Measurements from ENCODE around the gene TRIM29. TPM values are rescaled to one million over a fixed set of nuclear protein-coding genes. Genes with fewer than 3 reads are reported as not detected.

TRIM29 gene
- total and polyA plus RNA-seq, 9 of the 15 experiments (the other 6 are each of a cell fraction or from before 2014, with no cell fraction given): 0.08 to 1.4 (median 0.42) TPM; not detected in 2

GRCh38 chr11:120095516-120095915, 42.4 kb downstream of the TRIM29 start:
- Histone ChIP-seq H3K27ac (ENCODE audit: extremely low read depth, low read depth, low read length) (no peak overlapping the region), H3K9me3 (replicated peaks; ENCODE audit: control insufficient read depth, insufficient read depth, low read depth, low read length) (no peaks in the 10 kb centered on the region), H3K4me1 (replicated peaks in 1 of 2; ENCODE audit: control insufficient read depth in 2 of 2, insufficient read depth in 2 of 2, low read length in 2 of 2) (peaks cover 0 to 5% of the 10 kb centered on the region in 2 experiments; a peak in 3 of 5 replicates), H3K79me2 (ENCODE audit: control insufficient read depth, insufficient read depth, low read length) (no peaks in the 10 kb centered on the region), H3K4me3 (no peak overlapping the region), H3K36me3 (ENCODE audit: control insufficient read depth, insufficient read depth, low read length) (no peaks in the 10 kb centered on the region), H3K27me3 (ENCODE audit: control insufficient read depth in 2 of 2, insufficient read depth in 2 of 2, low read length in 2 of 2) (peaks cover 6 to 50% of the 10 kb centered on the region in 2 experiments; a peak in 4 of 5 replicates), H3K4me2 (ENCODE audit: insufficient read depth, low read length) (no peak overlapping the region), H4K20me1 (replicated peaks; ENCODE audit: control insufficient read depth, insufficient read depth, low read length) (peaks cover 25% of the 10 kb centered on the region), H3K9ac (ENCODE audit: insufficient read depth in 1 of 2, low read depth in 2 of 2, low read length in 2 of 2) (no peak overlapping the region), H2AFZ (ENCODE audit: low read depth, low read length) (no peak overlapping the region), H3K9me1 (ENCODE audit: control insufficient read depth, insufficient read depth, low read length) (no peaks in the 10 kb centered on the region)
- intact Hi-C loops (cut with micrococcal nuclease) (no loop called here), in situ Hi-C loops (cut with MboI) (no loop called here)
- CTCF ChIA-PET (ENCODE audit: low intra/inter-chr PET ratio): no interaction called here
- no TSS peak for BruUV-seq (replicated peaks)
- no peak for DNase-seq (ENCODE audit: extremely low read depth in 1 of 4, low spot score in 3 of 4)
- POLR2A ChIA-PET: interaction anchor here (0.6 kb wide), 1 partner anchor 59 kb away, joined by 3 read pairs; no protein-coding TSS in a partner anchor
- no peak for FAIRE-seq
- no peak for ATAC-seq
- 0% methylated on average over 3 of the region's 3 CpGs for WGBS (ENCODE audit: insufficient coverage, low coverage, missing lambda C conversion rate)
- TF ChIP-seq ZNF217 (CRISPR knock-in tag; IDR thresholded peaks at IDR 0.05) (no peak), ZNF12 (CRISPR knock-in tag; IDR thresholded peaks at IDR 0.05) (no peak), RNF2 (IDR thresholded peaks at IDR 0.05) (no peak), STAT6 (CRISPR knock-in tag; IDR thresholded peaks at IDR 0.05) (no peak), ETV1 (tag; conservative IDR thresholded peaks at IDR 0.05; ENCODE audit: low read depth) (no peak), ZNF174 (CRISPR knock-in tag; IDR thresholded peaks at IDR 0.05) (no peak)
- TF ChIP-seq, protein P1, sequence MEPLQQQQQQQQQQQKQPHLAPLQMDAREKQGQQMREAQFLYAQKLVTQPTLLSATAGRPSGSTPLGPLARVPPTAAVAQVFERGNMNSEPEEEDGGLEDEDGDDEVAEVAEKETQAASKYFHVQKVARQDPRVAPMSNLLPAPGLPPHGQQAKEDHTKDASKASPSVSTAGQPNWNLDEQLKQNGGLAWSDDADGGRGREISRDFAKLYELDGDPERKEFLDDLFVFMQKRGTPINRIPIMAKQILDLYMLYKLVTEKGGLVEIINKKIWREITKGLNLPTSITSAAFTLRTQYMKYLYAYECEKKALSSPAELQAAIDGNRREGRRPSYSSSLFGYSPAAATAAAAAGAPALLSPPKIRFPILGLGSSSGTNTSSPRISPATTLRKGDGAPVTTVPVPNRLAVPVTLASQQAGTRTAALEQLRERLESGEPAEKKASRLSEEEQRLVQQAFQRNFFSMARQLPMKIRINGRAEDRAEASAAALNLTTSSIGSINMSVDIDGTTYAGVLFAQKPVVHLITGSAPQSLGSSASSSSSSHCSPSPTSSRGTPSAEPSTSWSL (CRISPR knock-in tag; IDR thresholded peaks at IDR 0.05; ENCODE audit: borderline replicate concordance): no peak
